ENCODE measurements around the gene RAX2.

Gene RAX2

DNA sequence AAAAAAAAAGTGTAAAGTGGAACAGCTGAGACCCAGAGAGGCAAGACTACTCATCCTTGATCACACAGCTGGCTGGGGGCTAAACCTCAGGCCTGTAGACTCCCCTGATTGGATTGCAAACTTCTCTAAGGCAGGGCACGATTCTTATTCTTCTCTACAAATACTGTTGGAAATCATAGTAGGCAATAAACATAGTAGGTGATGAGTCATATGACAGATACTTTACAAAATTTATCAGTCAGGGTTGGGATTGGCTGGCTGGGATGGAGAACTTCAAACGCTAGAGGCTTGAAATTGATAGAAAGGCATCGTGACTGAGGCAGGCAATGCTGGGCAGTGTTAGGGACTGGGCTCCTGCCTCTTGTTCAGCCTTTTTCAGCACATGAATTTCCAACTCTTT is 20.1 kb upstream of the RAX2 start:
- in situ Hi-C loops (cut with HindIII; ENCODE audit: low sequenced_read_pairs) = no loop called here
- no peak for DNase-seq (ENCODE audit: low read depth)
- no peak overlapping the region for H3K4me3 ChIP-seq (ENCODE audit: low read depth, low read length)
- TF ChIP-seq, protein P1, sequence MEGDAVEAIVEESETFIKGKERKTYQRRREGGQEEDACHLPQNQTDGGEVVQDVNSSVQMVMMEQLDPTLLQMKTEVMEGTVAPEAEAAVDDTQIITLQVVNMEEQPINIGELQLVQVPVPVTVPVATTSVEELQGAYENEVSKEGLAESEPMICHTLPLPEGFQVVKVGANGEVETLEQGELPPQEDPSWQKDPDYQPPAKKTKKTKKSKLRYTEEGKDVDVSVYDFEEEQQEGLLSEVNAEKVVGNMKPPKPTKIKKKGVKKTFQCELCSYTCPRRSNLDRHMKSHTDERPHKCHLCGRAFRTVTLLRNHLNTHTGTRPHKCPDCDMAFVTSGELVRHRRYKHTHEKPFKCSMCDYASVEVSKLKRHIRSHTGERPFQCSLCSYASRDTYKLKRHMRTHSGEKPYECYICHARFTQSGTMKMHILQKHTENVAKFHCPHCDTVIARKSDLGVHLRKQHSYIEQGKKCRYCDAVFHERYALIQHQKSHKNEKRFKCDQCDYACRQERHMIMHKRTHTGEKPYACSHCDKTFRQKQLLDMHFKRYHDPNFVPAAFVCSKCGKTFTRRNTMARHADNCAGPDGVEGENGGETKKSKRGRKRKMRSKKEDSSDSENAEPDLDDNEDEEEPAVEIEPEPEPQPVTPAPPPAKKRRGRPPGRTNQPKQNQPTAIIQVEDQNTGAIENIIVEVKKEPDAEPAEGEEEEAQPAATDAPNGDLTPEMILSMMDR (IDR thresholded peaks at IDR 0.05; ENCODE audit: low read depth, low read length, missing control alignments) = no peak

DNA sequence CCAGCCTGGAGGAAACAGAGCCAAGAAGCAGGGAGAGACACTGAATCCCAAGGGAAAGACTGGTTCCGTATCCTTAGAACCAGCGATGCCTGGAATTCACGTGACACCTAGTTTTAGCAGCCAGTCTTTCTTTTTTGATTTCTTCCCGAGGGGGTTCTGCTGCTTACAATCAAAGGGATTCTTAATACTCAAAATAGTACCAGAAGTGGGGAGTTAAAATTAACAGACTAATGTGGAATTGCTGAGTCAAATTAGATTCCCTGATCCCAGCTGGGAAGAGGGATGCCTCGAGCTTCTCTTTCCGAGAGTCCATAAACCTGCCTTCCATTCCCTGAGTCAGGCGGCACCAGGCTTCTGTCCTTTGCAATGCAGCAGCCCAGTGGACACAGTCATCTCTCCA is 18.9 kb upstream of the RAX2 start:
- in situ Hi-C loops (cut with HindIII; ENCODE audit: low sequenced_read_pairs) = no loop called here
- DNase-seq (ENCODE audit: low read depth) = no peak
- H3K4me3 ChIP-seq (ENCODE audit: low read depth, low read length) = no peak overlapping the region
- TF ChIP-seq, protein P1 (IDR thresholded peaks at IDR 0.05; ENCODE audit: low read depth, low read length, missing control alignments) = no peak

DNA sequence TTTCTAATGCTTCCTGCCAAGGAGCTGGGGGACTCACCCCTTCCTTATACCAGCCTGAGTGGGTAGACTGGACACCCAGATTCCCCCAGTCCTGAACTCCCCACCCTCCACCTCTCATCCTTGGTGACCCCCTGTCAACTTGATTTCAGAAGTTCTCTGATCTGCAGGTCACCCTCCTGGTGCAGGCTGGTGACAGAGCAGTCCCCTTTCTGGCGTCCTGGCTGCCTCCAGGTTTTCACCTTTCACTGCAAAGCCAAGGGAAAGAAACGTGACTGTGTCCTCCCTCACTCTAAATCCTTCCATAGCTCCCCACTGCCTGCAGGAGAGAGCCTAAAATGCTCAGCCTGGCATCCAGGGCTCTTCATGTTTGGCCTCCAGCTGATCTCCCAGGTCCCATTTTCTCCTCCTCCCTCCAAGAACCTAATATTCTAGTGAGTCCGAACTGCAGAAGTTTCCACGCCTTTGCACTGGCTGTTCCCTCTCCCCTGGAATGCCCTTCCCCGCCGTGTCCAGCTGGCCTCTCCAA is 18.2 kb upstream of the RAX2 start:
- in situ Hi-C loops (cut with HindIII; ENCODE audit: low sequenced_read_pairs) = no loop called here
- DNase-seq (ENCODE audit: low read depth) = no peak
- TF ChIP-seq, protein P1 (IDR thresholded peaks at IDR 0.05; ENCODE audit: low read depth, low read length, missing control alignments) = no peak
- no peak overlapping the region for H3K4me3 ChIP-seq (ENCODE audit: low read depth, low read length)

DNA sequence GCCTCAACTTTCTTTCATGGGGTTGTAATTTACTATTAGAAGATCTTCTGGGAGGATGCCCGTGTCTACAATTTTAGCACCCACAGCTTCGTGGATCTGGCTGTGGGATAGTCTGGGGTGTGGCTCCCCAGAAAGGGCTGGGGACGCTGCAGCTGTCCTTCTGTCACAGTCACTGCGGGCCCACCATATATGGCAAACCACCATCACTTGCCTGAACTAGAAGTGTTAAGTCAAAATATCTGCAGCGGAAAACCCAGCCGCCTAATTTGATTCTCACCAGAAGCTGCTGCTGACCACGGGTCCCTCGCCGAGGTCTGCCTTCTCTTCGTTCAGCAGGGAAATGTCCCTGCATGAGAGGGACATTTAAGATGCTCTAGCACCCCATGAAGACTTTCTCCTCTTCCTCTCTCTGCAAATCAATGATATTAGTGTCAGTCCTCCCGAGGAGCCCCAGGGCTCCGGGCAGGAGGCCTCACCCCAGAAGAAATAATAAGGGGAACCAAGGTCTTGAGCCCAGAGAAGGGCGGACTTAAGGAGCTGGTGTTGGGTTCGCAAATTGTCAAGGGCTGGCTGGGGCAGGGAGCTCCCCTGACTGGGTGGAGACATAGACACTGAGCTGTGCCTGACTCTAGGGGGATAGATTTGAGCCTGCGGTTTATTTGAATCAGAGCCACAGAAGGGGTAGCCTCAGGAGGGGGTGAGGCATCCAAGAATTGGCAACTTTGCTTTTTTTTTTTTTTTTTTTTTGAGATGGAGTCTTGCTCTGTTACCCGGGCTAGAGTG is 17.2 kb upstream of the RAX2 start:
- H3K4me3 ChIP-seq (ENCODE audit: low read depth, low read length) = no peak overlapping the region
- TF ChIP-seq, protein P1 (IDR thresholded peaks at IDR 0.05; ENCODE audit: low read depth, low read length, missing control alignments) = no peak
- in situ Hi-C loops (cut with HindIII; ENCODE audit: low sequenced_read_pairs) = no loop called here
- DNase-seq (ENCODE audit: low read depth) = no peak

DNA sequence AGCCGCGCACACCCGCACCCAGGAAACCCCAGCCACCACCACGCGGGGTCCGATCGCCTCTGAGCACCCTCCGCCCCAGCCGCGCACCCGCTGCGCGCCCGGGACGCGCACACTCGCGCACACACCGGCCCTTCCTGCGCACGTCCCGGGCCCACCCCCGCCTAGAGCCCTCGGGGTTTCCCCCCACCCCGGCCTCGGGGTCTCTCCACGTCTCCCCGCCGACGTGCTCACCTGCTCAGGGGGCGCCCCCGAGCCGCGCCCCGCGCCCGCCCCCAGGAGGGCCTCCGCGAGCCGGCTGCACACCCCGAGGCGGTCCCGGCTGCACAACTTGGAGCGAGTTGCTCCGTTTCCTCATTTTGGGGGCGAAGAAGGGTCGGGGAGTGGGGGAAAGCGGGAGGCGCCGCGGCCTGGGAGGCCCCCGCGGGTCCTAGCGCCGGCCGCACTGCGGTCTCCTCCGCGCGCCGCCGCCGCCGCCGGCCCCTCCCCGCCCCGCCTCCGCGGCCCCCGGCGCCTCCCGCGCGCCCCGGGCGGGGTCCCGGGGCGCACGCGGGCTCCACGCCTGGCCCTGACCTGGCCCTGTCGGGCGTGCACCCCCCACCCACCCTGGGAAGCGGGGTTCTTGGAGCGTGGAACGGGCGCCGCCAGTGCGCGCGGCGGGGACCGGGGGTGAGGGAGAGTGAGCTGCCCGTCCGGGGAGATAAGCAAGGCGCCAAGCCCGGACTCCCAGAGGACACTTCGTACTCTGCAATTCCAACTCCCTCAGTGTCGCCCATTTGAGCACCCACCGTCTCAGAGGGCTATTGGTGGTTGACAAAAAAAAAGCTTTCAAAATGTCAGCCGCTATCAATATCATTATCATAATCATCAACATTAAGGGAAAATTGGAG is 14.2 kb upstream of the RAX2 start, which contains the start of gene MATK:
MATK (minus strand) TSS at position 444 of the 887 bp plus-strand sequence. CDS start 1,246 bp downstream, outside the sequence.
- H3K4me3 ChIP-seq (ENCODE audit: low read depth, low read length) = no peak within 1 kb of the TSS
- DNase-seq (ENCODE audit: low read depth) = no peak
- in situ Hi-C loops (cut with HindIII; ENCODE audit: low sequenced_read_pairs) = no loop called here
- TF ChIP-seq, protein P1 (IDR thresholded peaks at IDR 0.05; ENCODE audit: low read depth, low read length, missing control alignments) = no peak

DNA sequence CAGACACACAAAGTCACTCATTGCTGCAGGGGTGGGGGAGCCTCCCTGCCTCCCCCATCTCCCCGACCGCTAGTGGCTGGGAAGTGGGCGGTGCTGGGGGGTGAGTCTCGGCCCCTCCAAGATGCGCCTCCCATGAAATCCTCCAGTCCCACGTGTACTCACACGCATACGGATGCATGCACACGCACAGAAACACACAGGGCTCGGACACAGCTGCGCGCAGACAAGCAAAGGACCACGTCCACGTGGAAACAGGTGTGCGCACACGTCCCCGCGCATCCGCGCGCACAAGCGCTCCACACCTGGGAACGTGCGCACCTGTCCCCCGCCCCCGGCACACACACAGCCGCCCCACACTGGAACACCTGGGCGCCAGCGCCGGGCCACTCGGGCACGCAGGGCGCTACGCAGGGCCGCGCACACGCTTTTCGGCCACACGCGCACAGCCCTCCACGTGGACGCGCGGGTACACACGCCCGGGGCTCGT is 13.5 kb upstream of the RAX2 start:
- H3K4me3 ChIP-seq (ENCODE audit: low read depth, low read length) = no peak overlapping the region
- DNase-seq (ENCODE audit: low read depth) = no peak
- TF ChIP-seq, protein P1 (IDR thresholded peaks at IDR 0.05; ENCODE audit: low read depth, low read length, missing control alignments) = no peak
- in situ Hi-C loops (cut with HindIII; ENCODE audit: low sequenced_read_pairs) = no loop called here

Data from astrocyte of the cerebellum (primary cell).